Anterior cingulate cortex (tissue), 58 donors: ENCODE measurements around the gene ANKRD22.

ENCODE experiments used
- DNase-seq, 58 donors: peaks; one replicate each; lab custom pipeline; 2025; lab: John Stamatoyannopoulos, UW

Gene ANKRD22

GRCh38 chr10:88803641-88804040, 48.0 kb downstream of the ANKRD22 start:
- no peak for DNase-seq

- no peak for DNase-seq
Observed at GRCh38 chr10:88802523-88803285, 48.9 kb downstream of the ANKRD22 start, which contains the start of gene LIPM. Gene LIPM (plus strand): TSS chr10:88802730. CDS start chr10:88802897, 167 bp downstream.

GRCh38 chr10:88800152-88801125, 51.2 kb downstream of the ANKRD22 start:
- DNase-seq = no peak

GRCh38 chr10:88794731-88795130, 56.9 kb downstream of the ANKRD22 start:
- no peak for DNase-seq

- DNase-seq = no peak
Observed at GRCh38 chr10:88793712-88794299, 57.8 kb downstream of the ANKRD22 start.

- peak in 27 of 58 donors; percentile 0 to 35 (median 6) for DNase-seq
Observed at GRCh38 chr10:88792661-88793060, 59.0 kb downstream of the ANKRD22 start.

GRCh38 chr10:88791924-88792323, 59.7 kb downstream of the ANKRD22 start:
- no peak for DNase-seq

GRCh38 chr10:88788924-88789323, 62.7 kb downstream of the ANKRD22 start:
- no peak for DNase-seq

GRCh38 chr10:88787463-88787862, 64.2 kb downstream of the ANKRD22 start:
- no peak for DNase-seq

- DNase-seq = no peak
Observed at GRCh38 chr10:88786032-88786770, 65.4 kb downstream of the ANKRD22 start.

GRCh38 chr10:88783724-88784123, 67.9 kb downstream of the ANKRD22 start:
- DNase-seq = no peak

- no peak for DNase-seq
Observed at GRCh38 chr10:88782222-88782621, 69.4 kb downstream of the ANKRD22 start.

- no peak for DNase-seq
Observed at GRCh38 chr10:88781206-88781605, 70.4 kb downstream of the ANKRD22 start.
